Neural progenitor cell (in vitro differentiated cells): ENCODE data around the gene APOL3. TPM values are rescaled to one million over a fixed set of nuclear protein-coding genes. Genes with fewer than 3 reads are reported as not detected.
A peak's percentile ranks its signal among the peaks of the same experiment; 100 is the strongest.

Experiments used
- DNase-seq: peaks from one replicate; pipeline ENCODE4 v3.0.0-alpha.2; 2016; ENCODE audit warnings: low spot score
- H2AFZ ChIP-seq: fragments of 200-600 bp; sonication (generic); replicated peaks from 2 replicates; pipeline ENCODE4 v1.6.1; 2016; ENCODE audit warnings: antibody characterized with exemption
- H3F3A ChIP-seq: fragments of 200-600 bp; sonication (generic); 2 replicates; pipeline ENCODE4 v1.6.1; 2016; ENCODE audit warnings: antibody characterized with exemption, low read depth
- H3K27ac ChIP-seq: fragments of 200-600 bp; sonication (generic); 2 replicates; pipeline ENCODE4 v1.5.1; 2016; ENCODE audit warnings: mild to moderate bottlenecking
- H3K27me3 ChIP-seq: fragments of 200-600 bp; sonication (generic); 2 replicates; pipeline ENCODE4 v1.6.1; 2016; ENCODE audit warnings: mild to moderate bottlenecking, moderate library complexity
- H3K36me3 ChIP-seq: fragments of 200-600 bp; sonication (generic); 2 replicates; pipeline ENCODE4 v1.5.1; 2016
- H3K4me1 ChIP-seq: fragments of 200-600 bp; sonication (generic); 2 replicates; pipeline ENCODE4 v1.6.1; 2016; ENCODE audit warnings: mixed run types
- H3K4me2 ChIP-seq: fragments of 200-600 bp; sonication (generic); 2 replicates; pipeline ENCODE4 v1.6.1; 2016
- H3K4me3 ChIP-seq: fragments of 200-600 bp; sonication (generic); 2 replicates; pipeline ENCODE4 v1.5.1; 2016
- H3K79me2 ChIP-seq: fragments of 200-600 bp; sonication (generic); 2 replicates; pipeline ENCODE4 v1.6.1; 2016; ENCODE audit warnings: low read depth
- H3K9ac ChIP-seq: fragments of 200-600 bp; sonication (generic); 2 replicates; pipeline ENCODE4 v1.6.1; 2016
- H3K9me3 ChIP-seq: fragments of 200-600 bp; sonication (generic); 2 replicates; pipeline ENCODE4 v1.5.1; 2016; ENCODE audit warnings: low read depth
- H4K20me1 ChIP-seq: fragments of 200-600 bp; sonication (generic); 2 replicates; pipeline ENCODE4 v1.6.1; 2016; ENCODE audit warnings: low read depth
- H3K27ac Mint-ChIP-seq: 3 replicates; pipeline ENCODE4 v1.8.0; 2021; ENCODE audit warnings: mixed read lengths
- H3K27me3 Mint-ChIP-seq: 2 replicates; pipeline ENCODE4 v1.8.0; 2022; ENCODE audit warnings: low read depth, mild to moderate bottlenecking, inconsistent platforms, moderate library complexity, mixed read lengths; ENCODE audit not compliant: insufficient read depth
- H3K36me3 Mint-ChIP-seq: 3 replicates; pipeline ENCODE4 v1.8.0; 2021; ENCODE audit warnings: mixed read lengths
- H3K4me1 Mint-ChIP-seq: 3 replicates; pipeline ENCODE4 v1.8.0; 2021; ENCODE audit warnings: mixed read lengths
- H3K4me3 Mint-ChIP-seq: 3 replicates; pipeline ENCODE4 v1.8.0; 2021; ENCODE audit warnings: mild to moderate bottlenecking, moderate library complexity, mixed read lengths
- H3K9me3 Mint-ChIP-seq: 3 replicates; pipeline ENCODE4 v1.8.0; 2020; ENCODE audit warnings: mixed read lengths
- EZH2 ChIP-seq: fragments of 200-600 bp; sonication (generic); IDR thresholded peaks from 2 replicates; pipeline ENCODE4 v1.6.1; 2017; ENCODE audit warnings: antibody characterized with exemption, mild to moderate bottlenecking, moderate library complexity
- EZH2phosphoT487 ChIP-seq: fragments of 200-600 bp; sonication (generic); IDR thresholded peaks from 2 replicates; pipeline ENCODE4 v1.6.1; 2017; ENCODE audit warnings: antibody characterized with exemption
- total RNA-seq: library from RNA; depleted of rRNA; stranded (reverse); fragments of >200 nt; gene quantifications from 2 replicates; pipeline ENCODE4 v1.2.3, GENCODE V29; 2015; ENCODE audit warnings: low replicate concordance
- TF ChIP-seq, protein P1 (sequence below): fragments of 200-600 bp; sonication (generic); IDR thresholded peaks from 2 replicates; pipeline ENCODE4 v1.5.1; 2017; ENCODE audit warnings: antibody characterized with exemption, mild to moderate bottlenecking

Gene APOL3
- total RNA-seq, 1 donor from 2014 or later, result not detected

DNA sequence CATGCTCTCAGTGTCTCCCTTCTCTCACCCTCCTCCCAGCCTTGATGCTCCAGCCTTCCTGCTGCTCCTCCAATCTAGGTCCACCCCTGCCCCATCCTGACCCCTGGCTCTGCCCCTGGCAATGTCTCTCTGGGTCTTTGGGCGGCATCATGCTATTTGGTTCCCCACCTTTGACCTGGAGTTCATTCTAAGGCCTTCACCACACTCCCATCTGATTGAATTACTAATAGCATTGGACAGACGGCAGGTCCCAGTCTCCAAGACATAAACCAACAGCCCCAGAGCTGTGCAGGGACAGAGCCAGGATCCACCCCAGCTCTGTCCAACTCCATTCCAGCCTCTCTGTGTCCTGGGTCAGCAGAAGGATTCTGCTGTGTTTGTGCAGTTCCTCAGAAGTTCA lies 33.8 kb upstream of the APOL3 start:
- H3K4me3 Mint-ChIP-seq, result no peak overlapping the region
- Histone ChIP-seq H3K4me3 (no peak overlapping the region), H3K9ac (no peak overlapping the region), H3K36me3 (no peaks in the 10 kb centered on the region), H3K9me3 (no peaks in the 10 kb centered on the region), H3F3A (peaks cover 21% of the 10 kb centered on the region), H2AFZ (no peak overlapping the region), H3K4me2 (no peak overlapping the region), H3K27me3 (no peaks in the 10 kb centered on the region), H3K4me1 (peaks cover 26% of the 10 kb centered on the region), H3K27ac (no peak overlapping the region), H3K79me2 (no peaks in the 10 kb centered on the region), H4K20me1 (no peaks in the 10 kb centered on the region)
- H3K27ac Mint-ChIP-seq, result peak overlapping the region; percentile 79
- peaks cover 23% of the 10 kb centered on the region for H3K27me3 Mint-ChIP-seq
- peaks cover 51% of the 10 kb centered on the region for H3K4me1 Mint-ChIP-seq
- H3K36me3 Mint-ChIP-seq, result no peaks in the 10 kb centered on the region
- no peak for DNase-seq
- no peaks in the 10 kb centered on the region for H3K9me3 Mint-ChIP-seq
- TF ChIP-seq, protein P1, sequence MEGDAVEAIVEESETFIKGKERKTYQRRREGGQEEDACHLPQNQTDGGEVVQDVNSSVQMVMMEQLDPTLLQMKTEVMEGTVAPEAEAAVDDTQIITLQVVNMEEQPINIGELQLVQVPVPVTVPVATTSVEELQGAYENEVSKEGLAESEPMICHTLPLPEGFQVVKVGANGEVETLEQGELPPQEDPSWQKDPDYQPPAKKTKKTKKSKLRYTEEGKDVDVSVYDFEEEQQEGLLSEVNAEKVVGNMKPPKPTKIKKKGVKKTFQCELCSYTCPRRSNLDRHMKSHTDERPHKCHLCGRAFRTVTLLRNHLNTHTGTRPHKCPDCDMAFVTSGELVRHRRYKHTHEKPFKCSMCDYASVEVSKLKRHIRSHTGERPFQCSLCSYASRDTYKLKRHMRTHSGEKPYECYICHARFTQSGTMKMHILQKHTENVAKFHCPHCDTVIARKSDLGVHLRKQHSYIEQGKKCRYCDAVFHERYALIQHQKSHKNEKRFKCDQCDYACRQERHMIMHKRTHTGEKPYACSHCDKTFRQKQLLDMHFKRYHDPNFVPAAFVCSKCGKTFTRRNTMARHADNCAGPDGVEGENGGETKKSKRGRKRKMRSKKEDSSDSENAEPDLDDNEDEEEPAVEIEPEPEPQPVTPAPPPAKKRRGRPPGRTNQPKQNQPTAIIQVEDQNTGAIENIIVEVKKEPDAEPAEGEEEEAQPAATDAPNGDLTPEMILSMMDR, result no peak
- no peak for TF ChIP-seq EZH2
- no peak for TF ChIP-seq EZH2phosphoT487

GRCh38 chr22:36193577-36193976 lies 33.0 kb upstream of the APOL3 start:
- Histone ChIP-seq H4K20me1 (no peaks in the 10 kb centered on the region), H3K9ac (no peak overlapping the region), H3K4me3 (no peak overlapping the region), H3F3A (peaks cover 21% of the 10 kb centered on the region), H3K4me2 (no peak overlapping the region), H3K79me2 (no peaks in the 10 kb centered on the region), H3K27ac (no peak overlapping the region), H3K4me1 (peaks cover 26% of the 10 kb centered on the region), H3K27me3 (no peaks in the 10 kb centered on the region), H3K36me3 (no peaks in the 10 kb centered on the region), H3K9me3 (no peaks in the 10 kb centered on the region), H2AFZ (no peak overlapping the region)
- no peak for DNase-seq
- Mint-ChIP-seq H3K36me3 (no peaks in the 10 kb centered on the region), H3K9me3 (no peaks in the 10 kb centered on the region), H3K4me3 (no peak overlapping the region), H3K27me3 (peaks cover 23% of the 10 kb centered on the region), H3K27ac (peak overlapping the region; percentile 26), H3K4me1 (peaks cover 46% of the 10 kb centered on the region)
- TF ChIP-seq EZH2 (no peak), EZH2phosphoT487 (no peak)
- TF ChIP-seq, protein P1, result no peak

- Mint-ChIP-seq H3K4me1 (peaks cover 42% of the 10 kb centered on the region), H3K4me3 (no peak overlapping the region)
- TF ChIP-seq EZH2 (no peak), EZH2phosphoT487 (no peak)
- TF ChIP-seq, protein P1, result no peak
These were observed 32.6 kb upstream of the APOL3 start for GRCh38 chr22:36193171-36193570.

More at GRCh38 chr22:36193171-36193570, 32.6 kb upstream of the APOL3 start:
- Histone ChIP-seq H2AFZ (no peak overlapping the region), H3K4me3 (no peak overlapping the region), H3K27ac (no peak overlapping the region), H3K27me3 (no peaks in the 10 kb centered on the region), H3K4me1 (peaks cover 22% of the 10 kb centered on the region), H3K36me3 (no peaks in the 10 kb centered on the region), H3K79me2 (no peaks in the 10 kb centered on the region), H4K20me1 (no peaks in the 10 kb centered on the region), H3F3A (peaks cover 19% of the 10 kb centered on the region), H3K9me3 (no peaks in the 10 kb centered on the region), H3K4me2 (no peak overlapping the region), H3K9ac (no peak overlapping the region)
- H3K27me3 Mint-ChIP-seq, result peaks cover 23% of the 10 kb centered on the region
- no peak for DNase-seq
- H3K9me3 Mint-ChIP-seq, result no peaks in the 10 kb centered on the region
- peak overlapping the region; percentile 64 for H3K27ac Mint-ChIP-seq
- H3K36me3 Mint-ChIP-seq, result no peaks in the 10 kb centered on the region
